ENCODE results near the gene FOXQ1.
A peak's percentile ranks its signal among the peaks of the same experiment; 100 is the strongest.

Gene FOXQ1

DNA sequence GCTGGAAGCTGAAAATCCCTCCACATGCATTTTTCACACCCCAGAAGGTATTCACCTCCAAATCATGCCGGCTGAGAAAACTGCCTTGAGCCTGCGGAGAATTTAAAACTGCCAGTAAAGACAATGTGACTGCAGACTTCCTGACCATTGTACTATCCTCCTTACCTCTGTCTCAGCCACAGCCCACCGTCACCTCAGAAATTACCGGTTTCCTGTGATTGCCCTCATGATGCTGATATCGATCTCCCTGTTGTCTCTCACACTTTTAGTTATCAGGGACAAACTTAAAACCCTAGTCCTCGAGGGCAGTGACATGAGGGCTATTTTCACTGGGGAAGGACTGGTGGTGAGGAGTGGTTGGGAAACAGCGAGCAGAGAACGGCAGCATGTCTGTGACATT lies 30.2 kb upstream of the FOXQ1 start:
- Mint-ChIP-seq H3K4me3 (no peak overlapping the region), H3K4me1 (ENCODE audit: low read depth) (no peaks in the 10 kb centered on the region), H3K36me3 (ENCODE audit: low read depth) (no peaks in the 10 kb centered on the region), H3K27me3 (peaks cover 34% of the 10 kb centered on the region), H3K27ac (no peak overlapping the region), H3K9me3 (no peaks in the 10 kb centered on the region)

DNA sequence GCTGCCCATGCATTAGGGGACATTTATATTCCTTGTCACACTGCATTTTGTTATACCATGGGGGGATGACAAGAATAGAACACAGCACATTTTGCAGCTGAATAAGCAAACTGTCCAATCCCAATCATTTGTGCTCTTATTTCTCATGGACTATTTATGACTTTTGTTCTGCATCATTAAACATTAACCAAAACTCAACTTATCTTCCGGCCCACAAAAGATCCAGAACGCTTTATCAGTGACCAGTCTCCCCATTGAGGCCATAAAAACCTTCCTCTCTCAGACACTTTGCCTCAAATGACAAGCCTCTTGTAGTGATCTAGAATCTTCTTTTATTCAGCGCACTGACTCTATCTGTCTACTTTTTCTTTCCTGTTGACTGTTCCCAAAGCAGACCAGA lies 28.4 kb upstream of the FOXQ1 start:
- no peaks in the 10 kb centered on the region for H3K4me1 Mint-ChIP-seq (ENCODE audit: low read depth)
- H3K36me3 Mint-ChIP-seq (ENCODE audit: low read depth), result no peaks in the 10 kb centered on the region
- no peaks in the 10 kb centered on the region for H3K9me3 Mint-ChIP-seq
- no peak overlapping the region for H3K27ac Mint-ChIP-seq
- H3K27me3 Mint-ChIP-seq, result peaks cover 30% of the 10 kb centered on the region
- no peak overlapping the region for H3K4me3 Mint-ChIP-seq

DNA sequence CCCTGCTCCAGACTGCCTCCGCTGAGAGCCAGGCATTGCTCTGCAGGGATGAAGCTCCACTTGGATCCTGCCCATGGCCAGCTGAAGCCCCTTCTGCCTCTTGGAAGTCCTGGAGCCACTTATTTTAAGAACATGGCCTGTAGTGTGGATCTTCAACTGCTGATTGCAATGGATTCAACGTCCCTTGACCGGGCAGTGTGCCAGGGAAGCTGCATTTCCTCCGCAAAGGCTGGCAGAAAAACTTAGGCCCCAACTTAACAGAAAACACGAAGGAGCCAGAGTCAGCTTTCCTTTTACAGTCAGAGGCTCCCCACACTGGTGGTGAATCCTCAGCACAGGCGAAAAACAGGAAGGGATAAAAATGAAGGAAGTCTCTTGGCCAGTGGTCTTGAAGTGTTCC lies 26.3 kb upstream of the FOXQ1 start:
- no peaks in the 10 kb centered on the region for H3K4me1 Mint-ChIP-seq (ENCODE audit: low read depth)
- peaks cover 32% of the 10 kb centered on the region for H3K27me3 Mint-ChIP-seq
- no peak overlapping the region for H3K27ac Mint-ChIP-seq
- no peaks in the 10 kb centered on the region for H3K9me3 Mint-ChIP-seq
- H3K4me3 Mint-ChIP-seq, result no peak overlapping the region
- no peaks in the 10 kb centered on the region for H3K36me3 Mint-ChIP-seq (ENCODE audit: low read depth)

DNA sequence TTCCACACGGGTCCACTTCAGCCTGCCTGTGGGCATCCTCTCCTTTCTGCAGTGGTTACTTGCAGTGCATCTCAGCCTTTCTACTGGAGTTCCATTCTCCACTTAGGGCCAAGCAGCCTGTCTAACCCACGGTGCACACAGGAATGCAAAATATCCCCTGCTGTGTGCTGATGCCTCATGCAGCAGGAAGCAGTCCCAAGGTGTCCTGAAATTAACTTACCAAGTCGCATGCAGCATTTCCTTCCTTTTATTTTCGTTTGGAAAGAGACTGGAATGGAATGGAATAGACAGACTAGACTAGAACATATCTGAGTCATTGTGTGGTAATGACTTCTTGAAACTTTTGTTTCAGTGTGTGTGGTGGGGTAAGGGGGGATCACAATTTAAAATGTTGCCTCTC lies 25.9 kb upstream of the FOXQ1 start:
- H3K4me3 Mint-ChIP-seq, result no peak overlapping the region
- no peak overlapping the region for H3K27ac Mint-ChIP-seq
- no peaks in the 10 kb centered on the region for H3K9me3 Mint-ChIP-seq
- no peaks in the 10 kb centered on the region for H3K4me1 Mint-ChIP-seq (ENCODE audit: low read depth)
- no peaks in the 10 kb centered on the region for H3K36me3 Mint-ChIP-seq (ENCODE audit: low read depth)
- peaks cover 31% of the 10 kb centered on the region for H3K27me3 Mint-ChIP-seq

- no peaks in the 10 kb centered on the region for H3K36me3 Mint-ChIP-seq (ENCODE audit: low read depth)
- no peaks in the 10 kb centered on the region for H3K4me1 Mint-ChIP-seq (ENCODE audit: low read depth)
- H3K27me3 Mint-ChIP-seq, result peaks cover 24% of the 10 kb centered on the region
- H3K4me3 Mint-ChIP-seq, result no peak overlapping the region
- H3K27ac Mint-ChIP-seq, result no peak overlapping the region
- no peaks in the 10 kb centered on the region for H3K9me3 Mint-ChIP-seq
These were observed 24.8 kb upstream of the FOXQ1 start for GRCh38 chr6:1287103-1287591.

GRCh38 chr6:1290086-1290485 lies 21.8 kb upstream of the FOXQ1 start:
- H3K36me3 Mint-ChIP-seq (ENCODE audit: low read depth), result no peaks in the 10 kb centered on the region
- H3K27me3 Mint-ChIP-seq, result peaks cover 27% of the 10 kb centered on the region
- no peak overlapping the region for H3K27ac Mint-ChIP-seq
- no peaks in the 10 kb centered on the region for H3K9me3 Mint-ChIP-seq
- no peaks in the 10 kb centered on the region for H3K4me1 Mint-ChIP-seq (ENCODE audit: low read depth)
- no peak overlapping the region for H3K4me3 Mint-ChIP-seq

GRCh38 chr6:1290805-1291204 lies 21.1 kb upstream of the FOXQ1 start:
- Mint-ChIP-seq H3K9me3 (no peaks in the 10 kb centered on the region), H3K4me3 (no peak overlapping the region), H3K27ac (no peak overlapping the region), H3K27me3 (peaks cover 33% of the 10 kb centered on the region), H3K4me1 (ENCODE audit: low read depth) (no peaks in the 10 kb centered on the region), H3K36me3 (ENCODE audit: low read depth) (no peaks in the 10 kb centered on the region)

DNA sequence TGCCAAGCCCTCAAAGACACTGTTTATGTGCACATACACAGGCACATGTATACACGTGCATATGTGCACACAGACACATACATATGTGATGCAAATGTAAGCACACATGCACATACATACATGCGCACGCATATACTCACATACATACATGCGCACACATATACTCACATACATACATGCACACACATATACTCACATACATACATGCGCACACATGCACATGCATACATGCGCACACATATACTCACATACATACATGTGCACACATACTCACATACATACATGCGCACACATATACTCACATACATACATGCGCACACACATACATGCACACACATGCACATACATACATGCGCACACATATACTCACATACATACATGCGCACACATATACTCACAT lies 20.5 kb upstream of the FOXQ1 start:
- Mint-ChIP-seq H3K27ac (no peak overlapping the region), H3K4me1 (ENCODE audit: low read depth) (no peaks in the 10 kb centered on the region), H3K36me3 (ENCODE audit: low read depth) (no peaks in the 10 kb centered on the region), H3K4me3 (no peak overlapping the region), H3K9me3 (no peaks in the 10 kb centered on the region), H3K27me3 (peaks cover 32% of the 10 kb centered on the region)

DNA sequence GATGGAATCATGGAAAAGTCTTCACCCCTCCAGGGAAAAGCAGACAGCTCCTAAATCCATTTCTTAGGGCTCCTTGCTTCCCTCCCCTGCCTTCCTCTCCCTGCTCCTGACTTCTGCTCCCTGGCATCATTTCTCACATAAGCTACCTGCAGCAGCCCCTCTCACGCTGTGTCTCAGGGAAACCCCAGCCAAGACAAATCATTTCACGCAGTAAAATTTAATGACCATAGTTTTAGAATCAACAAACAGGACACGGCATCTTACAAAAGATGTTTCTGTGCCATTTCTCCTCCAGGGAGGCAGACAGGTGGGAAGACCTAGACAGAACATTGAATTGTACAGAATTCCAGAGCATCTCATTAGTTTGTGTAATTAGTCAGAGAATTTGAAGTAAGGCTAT lies 16.5 kb upstream of the FOXQ1 start:
- Mint-ChIP-seq H3K27me3 (peaks cover 48% of the 10 kb centered on the region), H3K36me3 (ENCODE audit: low read depth) (no peaks in the 10 kb centered on the region), H3K9me3 (no peaks in the 10 kb centered on the region), H3K27ac (no peak overlapping the region), H3K4me1 (ENCODE audit: low read depth) (no peaks in the 10 kb centered on the region), H3K4me3 (no peak overlapping the region)

- Mint-ChIP-seq H3K4me1 (ENCODE audit: low read depth) (no peaks in the 10 kb centered on the region), H3K9me3 (no peaks in the 10 kb centered on the region), H3K27me3 (peaks cover 49% of the 10 kb centered on the region), H3K27ac (no peak overlapping the region), H3K36me3 (ENCODE audit: low read depth) (no peaks in the 10 kb centered on the region), H3K4me3 (no peak overlapping the region)
These were observed 15.8 kb upstream of the FOXQ1 start for GRCh38 chr6:1296079-1296478.

DNA sequence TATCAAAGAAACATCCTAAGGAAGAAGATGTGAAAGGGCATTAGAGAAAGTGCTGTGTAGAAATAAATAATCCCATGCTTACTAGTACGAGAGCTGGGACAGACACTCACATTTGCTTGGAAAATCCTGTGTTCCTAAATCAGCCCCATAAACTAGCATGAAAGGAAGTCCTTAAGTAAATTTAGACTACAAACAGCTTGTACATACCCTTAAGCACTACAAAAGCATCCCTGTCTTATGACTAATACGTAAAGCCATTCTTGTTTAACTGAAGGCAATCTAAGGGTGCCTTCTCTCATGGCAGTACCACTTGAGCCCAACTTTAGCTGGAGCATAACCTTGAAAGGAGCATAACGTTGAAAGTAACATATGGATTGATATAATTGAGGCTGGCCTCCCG lies 15.4 kb upstream of the FOXQ1 start:
- Mint-ChIP-seq H3K27me3 (peaks cover 51% of the 10 kb centered on the region), H3K4me1 (ENCODE audit: low read depth) (no peaks in the 10 kb centered on the region), H3K9me3 (peaks cover 3% of the 10 kb centered on the region), H3K36me3 (ENCODE audit: low read depth) (no peaks in the 10 kb centered on the region), H3K27ac (no peak overlapping the region), H3K4me3 (no peak overlapping the region)

DNA sequence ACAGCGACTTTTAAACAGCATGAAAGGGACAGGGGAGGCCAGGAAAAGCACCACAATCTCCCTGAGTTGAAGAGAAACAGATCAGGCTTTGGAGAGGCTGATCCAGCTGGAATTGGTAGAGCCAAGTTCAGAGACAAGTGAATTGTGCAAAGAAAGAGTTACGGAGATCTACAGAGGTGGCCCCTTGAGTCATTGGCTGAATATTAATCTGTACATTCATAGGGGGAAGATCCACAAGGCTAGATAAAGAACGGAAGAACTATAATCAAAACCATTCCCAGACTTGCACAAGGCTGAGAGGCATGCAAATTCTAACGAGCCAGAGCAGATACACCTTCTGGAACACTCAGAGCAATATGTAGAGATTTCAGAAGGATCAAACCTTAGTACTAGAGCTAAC lies 14.2 kb upstream of the FOXQ1 start:
- Mint-ChIP-seq H3K4me1 (ENCODE audit: low read depth) (no peaks in the 10 kb centered on the region), H3K27ac (no peak overlapping the region), H3K36me3 (ENCODE audit: low read depth) (no peaks in the 10 kb centered on the region), H3K4me3 (no peak overlapping the region), H3K9me3 (peaks cover 11% of the 10 kb centered on the region), H3K27me3 (peaks cover 62% of the 10 kb centered on the region)

DNA sequence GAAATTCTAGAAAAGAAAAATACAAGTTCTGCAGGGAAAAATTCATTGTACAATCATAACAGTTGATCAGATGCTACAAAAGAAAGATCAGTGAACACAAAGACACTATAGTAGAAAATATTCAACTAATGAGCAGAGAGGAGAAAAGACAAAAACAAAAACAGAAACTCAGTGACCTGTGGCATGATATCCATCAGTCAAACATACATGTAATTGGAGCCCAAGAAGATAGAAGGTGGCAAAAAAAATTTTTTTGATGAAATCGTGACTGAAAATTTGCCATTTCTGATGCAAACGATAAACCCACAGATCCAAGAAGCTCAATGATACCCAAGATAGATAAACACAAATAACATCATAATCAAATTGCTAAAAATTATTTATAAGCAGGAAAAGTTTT lies 13.1 kb upstream of the FOXQ1 start:
- peaks cover 66% of the 10 kb centered on the region for H3K27me3 Mint-ChIP-seq
- H3K27ac Mint-ChIP-seq, result no peak overlapping the region
- H3K4me1 Mint-ChIP-seq (ENCODE audit: low read depth), result no peaks in the 10 kb centered on the region
- H3K9me3 Mint-ChIP-seq, result peaks cover 17% of the 10 kb centered on the region
- no peak overlapping the region for H3K4me3 Mint-ChIP-seq
- no peaks in the 10 kb centered on the region for H3K36me3 Mint-ChIP-seq (ENCODE audit: low read depth)

- peaks cover 22% of the 10 kb centered on the region for H3K9me3 Mint-ChIP-seq
- H3K27me3 Mint-ChIP-seq, result peaks cover 75% of the 10 kb centered on the region
- H3K4me1 Mint-ChIP-seq (ENCODE audit: low read depth), result peaks cover 8% of the 10 kb centered on the region
- no peaks in the 10 kb centered on the region for H3K36me3 Mint-ChIP-seq (ENCODE audit: low read depth)
- no peak overlapping the region for H3K27ac Mint-ChIP-seq
- no peak overlapping the region for H3K4me3 Mint-ChIP-seq
These were observed 5.8 kb upstream of the FOXQ1 start for GRCh38 chr6:1306133-1306532.

GRCh38 chr6:1309366-1309765 lies 2.5 kb upstream of the FOXQ1 start:
- Mint-ChIP-seq H3K27ac (no peak overlapping the region), H3K36me3 (ENCODE audit: low read depth) (peaks cover 4% of the 10 kb centered on the region), H3K9me3 (peaks cover 3% of the 10 kb centered on the region), H3K27me3 (peaks cover 67% of the 10 kb centered on the region), H3K4me1 (ENCODE audit: low read depth) (peaks cover 22% of the 10 kb centered on the region), H3K4me3 (no peak overlapping the region)

GRCh38 chr6:1310628-1311399 lies 1.1 kb upstream of the FOXQ1 start:
- H3K4me3 Mint-ChIP-seq, result peak overlapping the region; percentile 66
- no peak overlapping the region for H3K27ac Mint-ChIP-seq
- peaks cover 30% of the 10 kb centered on the region for H3K4me1 Mint-ChIP-seq (ENCODE audit: low read depth)
- peaks cover 4% of the 10 kb centered on the region for H3K36me3 Mint-ChIP-seq (ENCODE audit: low read depth)
- H3K9me3 Mint-ChIP-seq, result no peaks in the 10 kb centered on the region
- peaks cover 80% of the 10 kb centered on the region for H3K27me3 Mint-ChIP-seq

Data from stimulated activated naive CD8-positive, alpha-beta T cell treated with anti-CD3 and anti-CD28 coated beads, Interleukin-15, Interleukin-2, amounts not matched to agents 100 ng/mL and 50 ng/mL, for 24 hours (primary cell).